ENCODE measurements around the gene MED14. TPM values are rescaled to one million over a fixed set of nuclear protein-coding genes. Genes with fewer than 3 reads are reported as not detected.
A peak's percentile ranks its signal among the peaks of the same experiment; 100 is the strongest.

MED14 gene
- total RNA-seq, 3 donors from 2014 or later (not counting 1 experiment from before 2014, with no cell fraction given): 55.3 to 79.1 (median 66.1) TPM

- no peaks in the 10 kb centered on the region for H3K36me3 Mint-ChIP-seq
- WGBS (ENCODE audit: insufficient coverage): 20% methylated on average over 1 of the region's 5 CpGs
- no peak for TF ChIP-seq CTCF (IDR thresholded peaks at IDR 0.05)
- no peaks in the 10 kb centered on the region for H3K27me3 Mint-ChIP-seq (ENCODE audit: low read depth in 2 of 2)
- intact Hi-C loops (cut with micrococcal nuclease): loop anchor here (10.0 kb wide), 1 partner anchor 441 kb away; the partner anchor contains the start of gene USP9X
- Histone ChIP-seq H3K27me3 (ENCODE audit: control insufficient read depth, insufficient read depth, low read length) (no peaks in the 10 kb centered on the region), H3K36me3 (ENCODE audit: control insufficient read depth, insufficient read depth, low read length) (peaks cover 11% of the 10 kb centered on the region), H3K9me3 (ENCODE audit: control insufficient read depth, insufficient read depth, low read length) (no peaks in the 10 kb centered on the region), H3K4me3 (ENCODE audit: low read length) (peak overlapping the region; percentile 39), H3K27ac (ENCODE audit: low read length) (peak overlapping the region; percentile 88), H3K4me1 (ENCODE audit: control insufficient read depth, insufficient read depth, low read length) (peaks cover 43% of the 10 kb centered on the region)
- H3K27ac Mint-ChIP-seq: peak overlapping the region; percentile 88 to 98
- H3K9me3 Mint-ChIP-seq: no peaks in the 10 kb centered on the region
- ATAC-seq (no peak), DNase-seq (no peak)
- H3K4me3 Mint-ChIP-seq: peak overlapping the region; percentile 84
- peaks cover 42 to 47% of the 10 kb centered on the region in 2 donors for H3K4me1 Mint-ChIP-seq
Measured at GRCh38 chrX:40644176-40644575, 91.2 kb downstream of the MED14 start.

- no peak overlapping the region for H3K27ac ChIP-seq (ENCODE audit: low read length)
Measured at GRCh38 chrX:40637687-40638086, 97.7 kb downstream of the MED14 start.

GRCh38 chrX:40632199-40632598 is 103.1 kb downstream of the MED14 start:
- peaks cover 77% of the 10 kb centered on the region for H3K36me3 ChIP-seq (ENCODE audit: control insufficient read depth, insufficient read depth, low read length)
- 88% methylated on average over 4 of the region's 4 CpGs for WGBS (ENCODE audit: insufficient coverage)
- H3K27ac Mint-ChIP-seq: peak overlapping the region in 1 of 2 donors; percentile 47
- H3K4me1 Mint-ChIP-seq: peaks cover 26 to 29% of the 10 kb centered on the region in 2 donors
- intact Hi-C loops (cut with micrococcal nuclease): no loop called here
- TF ChIP-seq CTCF (IDR thresholded peaks at IDR 0.05): no peak
- ATAC-seq: no peak
- no peak for DNase-seq
- H3K27me3 Mint-ChIP-seq (ENCODE audit: low read depth in 2 of 2): no peaks in the 10 kb centered on the region
- H3K27me3 ChIP-seq (ENCODE audit: control insufficient read depth, insufficient read depth, low read length): no peaks in the 10 kb centered on the region
- H3K27ac ChIP-seq (ENCODE audit: low read length): no peak overlapping the region
- no peak overlapping the region for H3K4me3 ChIP-seq (ENCODE audit: low read length)
- H3K4me3 Mint-ChIP-seq: no peak overlapping the region
- peaks cover 36% of the 10 kb centered on the region for H3K36me3 Mint-ChIP-seq
- no peaks in the 10 kb centered on the region for H3K9me3 Mint-ChIP-seq
- peaks cover 2% of the 10 kb centered on the region for H3K4me1 ChIP-seq (ENCODE audit: control insufficient read depth, insufficient read depth, low read length)
- no peaks in the 10 kb centered on the region for H3K9me3 ChIP-seq (ENCODE audit: control insufficient read depth, insufficient read depth, low read length)

More at GRCh38 chrX:40637687-40638086, 97.7 kb downstream of the MED14 start:
- Mint-ChIP-seq H3K27ac (peak overlapping the region in 1 of 2 donors; percentile 61), H3K4me3 (no peak overlapping the region), H3K4me1 (peaks cover 35 to 44% of the 10 kb centered on the region in 2 donors), H3K9me3 (no peaks in the 10 kb centered on the region), H3K36me3 (peaks cover 28% of the 10 kb centered on the region), H3K27me3 (ENCODE audit: low read depth in 2 of 2) (no peaks in the 10 kb centered on the region)
- intact Hi-C loops (cut with micrococcal nuclease): no loop called here
- no peak for TF ChIP-seq CTCF (IDR thresholded peaks at IDR 0.05)
- ATAC-seq: no peak
- H3K9me3 ChIP-seq (ENCODE audit: control insufficient read depth, insufficient read depth, low read length): no peaks in the 10 kb centered on the region
- no peak for DNase-seq
- H3K27me3 ChIP-seq (ENCODE audit: control insufficient read depth, insufficient read depth, low read length): no peaks in the 10 kb centered on the region
- peaks cover 74% of the 10 kb centered on the region for H3K36me3 ChIP-seq (ENCODE audit: control insufficient read depth, insufficient read depth, low read length)
- peaks cover 9% of the 10 kb centered on the region for H3K4me1 ChIP-seq (ENCODE audit: control insufficient read depth, insufficient read depth, low read length)
- WGBS (ENCODE audit: insufficient coverage): 100% methylated on average over 2 of the region's 3 CpGs
- no peak overlapping the region for H3K4me3 ChIP-seq (ENCODE audit: low read length)

GRCh38 chrX:40628506-40628905 is 106.8 kb downstream of the MED14 start:
- H3K36me3 Mint-ChIP-seq: peaks cover 8% of the 10 kb centered on the region
- DNase-seq: no peak
- H3K36me3 ChIP-seq (ENCODE audit: control insufficient read depth, insufficient read depth, low read length): peaks cover 41% of the 10 kb centered on the region
- H3K27me3 Mint-ChIP-seq (ENCODE audit: low read depth in 2 of 2): no peaks in the 10 kb centered on the region
- intact Hi-C loops (cut with micrococcal nuclease): no loop called here
- ATAC-seq: no peak
- no peak for TF ChIP-seq CTCF (IDR thresholded peaks at IDR 0.05)
- peaks cover 5 to 14% of the 10 kb centered on the region in 2 donors for H3K4me1 Mint-ChIP-seq
- H3K27ac ChIP-seq (ENCODE audit: low read length): no peak overlapping the region
- no peak overlapping the region for H3K27ac Mint-ChIP-seq
- H3K27me3 ChIP-seq (ENCODE audit: control insufficient read depth, insufficient read depth, low read length): no peaks in the 10 kb centered on the region
- no peaks in the 10 kb centered on the region for H3K9me3 ChIP-seq (ENCODE audit: control insufficient read depth, insufficient read depth, low read length)
- H3K9me3 Mint-ChIP-seq: no peaks in the 10 kb centered on the region
- H3K4me1 ChIP-seq (ENCODE audit: control insufficient read depth, insufficient read depth, low read length): peaks cover 2% of the 10 kb centered on the region
- 98% methylated on average over 5 of the region's 5 CpGs for WGBS (ENCODE audit: insufficient coverage)
- no peak overlapping the region for H3K4me3 ChIP-seq (ENCODE audit: low read length)
- H3K4me3 Mint-ChIP-seq: no peak overlapping the region
